ENCODE measurements around the gene YWHAG. TPM values are rescaled to one million over a fixed set of nuclear protein-coding genes. Genes with fewer than 3 reads are reported as not detected.

Gene YWHAG
- total and polyA plus RNA-seq, 2 of the 13 experiments (the other 11 are each of a cell fraction or from before 2014, with no cell fraction given) = 36.9 to 67.5 TPM

GRCh38 chr7:76314042-76314721 is 44.6 kb downstream of the YWHAG start (continued):
- TF ChIP-seq UBTF (CRISPR knock-in tag; IDR thresholded peaks at IDR 0.05) = peak; percentile 57; the same call in 1 of the 2 replicates
- no peak for TF ChIP-seq ZBTB49 (CRISPR knock-in tag; IDR thresholded peaks at IDR 0.05; ENCODE audit: borderline replicate concordance)
- TF ChIP-seq ZNF770 (CRISPR knock-in tag; IDR thresholded peaks at IDR 0.05) = peak; percentile 84
- TF ChIP-seq SNAI1 (CRISPR knock-in tag; IDR thresholded peaks at IDR 0.05; ENCODE audit: borderline replicate concordance) = no peak
- no peak for TF ChIP-seq ZNF75D (CRISPR knock-in tag; IDR thresholded peaks at IDR 0.05; ENCODE audit: borderline replicate concordance)
- TF ChIP-seq FOXA3 (CRISPR knock-in tag; IDR thresholded peaks at IDR 0.05) = peak; percentile 51
- TF ChIP-seq ZNF674 (CRISPR knock-in tag; IDR thresholded peaks at IDR 0.05; ENCODE audit: low read depth) = no peak
- peak; percentile 49; the same call in 1 of the 2 replicates for TF ChIP-seq ZNF142 (CRISPR knock-in tag; IDR thresholded peaks at IDR 0.05)
- TF ChIP-seq MAZ (IDR thresholded peaks at IDR 0.05; ENCODE audit: borderline replicate concordance, low read depth, low read length) = peak; percentile 79; the same call in 1 of the 2 replicates
- TF ChIP-seq MAZ (CRISPR knock-in tag; IDR thresholded peaks at IDR 0.05; ENCODE audit: low read depth) = peak; percentile 88
- TF ChIP-seq ZNF546 (CRISPR knock-in tag; conservative IDR thresholded peaks at IDR 0.05) = no peak
- TF ChIP-seq THYN1 (CRISPR knock-in tag; IDR thresholded peaks at IDR 0.05; ENCODE audit: borderline replicate concordance, low read depth) = no peak
- no peak for TF ChIP-seq NFYC (CRISPR knock-in tag; IDR thresholded peaks at IDR 0.05)
- TF ChIP-seq ZNF891 (CRISPR knock-in tag; IDR thresholded peaks at IDR 0.05) = peak; percentile 92
- no peak for TF ChIP-seq ZFP36L1 (CRISPR knock-in tag; IDR thresholded peaks at IDR 0.05)
- peak; percentile 70; the same call in 1 of the 2 replicates for TF ChIP-seq ZBTB7B (CRISPR knock-in tag; IDR thresholded peaks at IDR 0.05)
